ENCODE measurements around the gene CHST6. TPM values are rescaled to one million over a fixed set of nuclear protein-coding genes. Genes with fewer than 3 reads are reported as not detected.

Gene CHST6
- total and polyA plus RNA-seq, 10 of the 15 experiments (the other 5 are each of a cell fraction or from before 2014, with no cell fraction given) = 0.14 to 2.5 (median 0.51) TPM

- no peak for TF ChIP-seq BCLAF1 (IDR thresholded peaks at IDR 0.05)
- TF ChIP-seq YY1 (IDR thresholded peaks at IDR 0.05; ENCODE audit: low read depth, low read length) = no peak
- no peak for TF ChIP-seq ZNF24 (IDR thresholded peaks at IDR 0.05)
- no peak; the same call in 1 of the 2 replicates for TF ChIP-seq RELB (IDR thresholded peaks at IDR 0.05; ENCODE audit: low read depth)
- TF ChIP-seq SIN3A (IDR thresholded peaks at IDR 0.05; ENCODE audit: low read depth, low read length) = no peak
- TF ChIP-seq PML (IDR thresholded peaks at IDR 0.05; ENCODE audit: low read length) = no peak
- TF ChIP-seq NFYA (IDR thresholded peaks at IDR 0.05; ENCODE audit: borderline replicate concordance, low read depth, low read length) = no peak
- TF ChIP-seq POLR2AphosphoS5 (IDR thresholded peaks at IDR 0.05; ENCODE audit: low read length) = no peak
- no peak for TF ChIP-seq HCFC1 (IDR thresholded peaks at IDR 0.05; ENCODE audit: low read length)
- peak; percentile 52; the same call in 1 of the 2 replicates for TF ChIP-seq MTA2 (IDR thresholded peaks at IDR 0.05; ENCODE audit: low read depth)
- TF ChIP-seq IKZF2 (IDR thresholded peaks at IDR 0.05) = peak in 1 of 2 experiments; percentile 19; a peak in 2 of 4 replicates
- TF ChIP-seq ZNF622 (IDR thresholded peaks at IDR 0.05) = no peak
- TF ChIP-seq CUX1 (IDR thresholded peaks at IDR 0.05; ENCODE audit: insufficient replicate concordance, low read depth, low read length) = no peak
- no peak for TF ChIP-seq FOXK2 (IDR thresholded peaks at IDR 0.05)
- no peak for TF ChIP-seq ZNF687 (IDR thresholded peaks at IDR 0.05)
- no peak for TF ChIP-seq CREM (IDR thresholded peaks at IDR 0.05; ENCODE audit: low read depth)
- no peak for TF ChIP-seq RB1 (IDR thresholded peaks at IDR 0.05; ENCODE audit: borderline replicate concordance)
Measured at GRCh38 chr16:75486676-75487313, 8.4 kb downstream of the CHST6 start (continued).

Measured in GM12878 (cell line).